WTC11 (cell line): Measurements from ENCODE around the gene LENEP.

Experiments
- CREM ChIP-seq: sonication (generic); formaldehyde crosslinking; IDR thresholded peaks from 2 replicates; pipeline ENCODE4 v1.8.1; 2022; ENCODE audit warnings: mild to moderate bottlenecking, missing genetic modification reagents, moderate library complexity
- CTCF ChIP-seq: fragments of 200-600 bp; IDR thresholded peaks from 2 replicates; pipeline ENCODE4 v1.8.0; 2022; ENCODE audit warnings: antibody characterized with exemption
- ELF4 ChIP-seq: sonication (generic); formaldehyde crosslinking; IDR thresholded peaks from 2 replicates; pipeline ENCODE4 v1.8.1; 2022; ENCODE audit warnings: low read depth, mild to moderate bottlenecking, moderate library complexity, missing genetic modification reagents
- ESRRA ChIP-seq: sonication (generic); formaldehyde crosslinking; IDR thresholded peaks from 2 replicates; pipeline ENCODE4 v1.8.1; 2022; ENCODE audit warnings: mild to moderate bottlenecking, missing genetic modification reagents, borderline replicate concordance
- TEAD4 ChIP-seq: sonication (generic); formaldehyde crosslinking; IDR thresholded peaks from 2 replicates; pipeline ENCODE4 v1.8.0; 2022; ENCODE audit warnings: mild to moderate bottlenecking, missing genetic modification reagents
- ZBTB21 ChIP-seq: sonication (generic); formaldehyde crosslinking; IDR thresholded peaks from 2 replicates; pipeline ENCODE4 v1.8.1; 2023; ENCODE audit warnings: mild to moderate bottlenecking, missing genetic modification reagents, borderline replicate concordance
- TF ChIP-seq, protein P1 (sequence below): sonication (generic); formaldehyde crosslinking; IDR thresholded peaks from 2 replicates; pipeline ENCODE4 v1.8.1; 2023; ENCODE audit warnings: mild to moderate bottlenecking, missing genetic modification reagents
- TF ChIP-seq, protein P2 (sequence below): fragments of 250-450 bp; sonication (Bioruptor Pico); IDR thresholded peaks from 2 replicates; pipeline ENCODE4 v2.1.2; 2022; ENCODE audit warnings: mild to moderate bottlenecking, moderate library complexity

- no peak for TF ChIP-seq TEAD4 (CRISPR knock-in tag)
- TF ChIP-seq, protein P1, sequence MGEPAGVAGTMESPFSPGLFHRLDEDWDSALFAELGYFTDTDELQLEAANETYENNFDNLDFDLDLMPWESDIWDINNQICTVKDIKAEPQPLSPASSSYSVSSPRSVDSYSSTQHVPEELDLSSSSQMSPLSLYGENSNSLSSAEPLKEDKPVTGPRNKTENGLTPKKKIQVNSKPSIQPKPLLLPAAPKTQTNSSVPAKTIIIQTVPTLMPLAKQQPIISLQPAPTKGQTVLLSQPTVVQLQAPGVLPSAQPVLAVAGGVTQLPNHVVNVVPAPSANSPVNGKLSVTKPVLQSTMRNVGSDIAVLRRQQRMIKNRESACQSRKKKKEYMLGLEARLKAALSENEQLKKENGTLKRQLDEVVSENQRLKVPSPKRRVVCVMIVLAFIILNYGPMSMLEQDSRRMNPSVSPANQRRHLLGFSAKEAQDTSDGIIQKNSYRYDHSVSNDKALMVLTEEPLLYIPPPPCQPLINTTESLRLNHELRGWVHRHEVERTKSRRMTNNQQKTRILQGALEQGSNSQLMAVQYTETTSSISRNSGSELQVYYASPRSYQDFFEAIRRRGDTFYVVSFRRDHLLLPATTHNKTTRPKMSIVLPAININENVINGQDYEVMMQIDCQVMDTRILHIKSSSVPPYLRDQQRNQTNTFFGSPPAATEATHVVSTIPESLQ (CRISPR knock-in tag) = no peak
- TF ChIP-seq, protein P2, sequence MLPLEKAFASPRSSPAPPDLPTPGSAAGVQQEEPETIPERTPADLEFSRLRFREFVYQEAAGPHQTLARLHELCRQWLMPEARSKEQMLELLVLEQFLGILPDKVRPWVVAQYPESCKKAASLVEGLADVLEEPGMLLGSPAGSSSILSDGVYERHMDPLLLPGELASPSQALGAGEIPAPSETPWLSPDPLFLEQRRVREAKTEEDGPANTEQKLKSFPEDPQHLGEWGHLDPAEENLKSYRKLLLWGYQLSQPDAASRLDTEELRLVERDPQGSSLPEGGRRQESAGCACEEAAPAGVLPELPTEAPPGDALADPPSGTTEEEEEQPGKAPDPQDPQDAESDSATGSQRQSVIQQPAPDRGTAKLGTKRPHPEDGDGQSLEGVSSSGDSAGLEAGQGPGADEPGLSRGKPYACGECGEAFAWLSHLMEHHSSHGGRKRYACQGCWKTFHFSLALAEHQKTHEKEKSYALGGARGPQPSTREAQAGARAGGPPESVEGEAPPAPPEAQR (CRISPR knock-in tag) = no peak
- TF ChIP-seq ESRRA = no peak
- TF ChIP-seq CTCF = no peak
- no peak for TF ChIP-seq ZBTB21 (CRISPR knock-in tag)
- no peak for TF ChIP-seq CREM (CRISPR knock-in tag)
- TF ChIP-seq ELF4 (CRISPR knock-in tag) = no peak
Observed at GRCh38 chr1:155012776-155013602, 19.6 kb downstream of the LENEP start.
